Coronary artery (tissue), 2 donors: Measurements from ENCODE around the gene OBSCN.
"Not testable (repeated sequence)": the region's sequence is repeated elsewhere in the genome, so short reads cannot be mapped to it uniquely, and the experiment has no call there.

Experiments used
- DNase-seq: peaks from one replicate; pipeline ENCODE4 v3.0.0-alpha.2; 2017; ENCODE audit warnings: low spot score
- H3K27ac ChIP-seq, 2 donors: fragments of 200-600 bp; sonication (generic); one replicate each; pipeline ENCODE4 v1.5.1; 2016 to 2019
- H3K4me3 ChIP-seq: fragments of 200-600 bp; sonication (generic); 2 replicates; pipeline ENCODE4 v1.5.1; 2016; ENCODE audit warnings: mild to moderate bottlenecking, moderate library complexity
- CTCF ChIP-seq: fragments of 200-600 bp; sonication (generic); IDR thresholded peaks from one replicate; pipeline ENCODE4 v1.5.1; 2019; ENCODE audit warnings: antibody characterized with exemption

OBSCN gene

GRCh38 chr1:228242409-228242808, 34.6 kb downstream of the OBSCN start:
- H3K4me3 ChIP-seq: no peak overlapping the region
- TF ChIP-seq CTCF: no peak
- no peak for DNase-seq
- H3K27ac ChIP-seq: no peak overlapping the region

- H3K27ac ChIP-seq: no peak overlapping the region
- no peak for DNase-seq
- TF ChIP-seq CTCF: no peak
- H3K4me3 ChIP-seq: no peak overlapping the region
These were observed 35.2 kb downstream of the OBSCN start for GRCh38 chr1:228243093-228243492.

- not testable (repeated sequence) for DNase-seq, H3K27ac ChIP-seq, H3K4me3 ChIP-seq
These were observed 36.1 kb downstream of the OBSCN start for GRCh38 chr1:228243989-228244388.

GRCh38 chr1:228245111-228245510, 37.3 kb downstream of the OBSCN start:
- Histone ChIP-seq H3K27ac (no peak overlapping the region), H3K4me3 (no peak overlapping the region)
- no peak for DNase-seq
- TF ChIP-seq CTCF: no peak

GRCh38 chr1:228246216-228246900, 38.5 kb downstream of the OBSCN start:
- no peak for TF ChIP-seq CTCF
- peak overlapping the region; percentile 18 for H3K4me3 ChIP-seq
- DNase-seq: no peak

GRCh38 chr1:228249513-228250305, 41.9 kb downstream of the OBSCN start:
- no peak overlapping the region for H3K27ac ChIP-seq
- DNase-seq: no peak
- no peak for TF ChIP-seq CTCF
- no peak overlapping the region for H3K4me3 ChIP-seq

More at GRCh38 chr1:228246216-228246900, 38.5 kb downstream of the OBSCN start:
- no peak overlapping the region for H3K27ac ChIP-seq

GRCh38 chr1:228252476-228252875, 44.6 kb downstream of the OBSCN start:
- not testable (repeated sequence) for H3K27ac ChIP-seq, H3K4me3 ChIP-seq, DNase-seq
